Measurements from ENCODE around the gene PHLDA1.
A peak's percentile ranks its signal among the peaks of the same experiment; 100 is the strongest.

GRCh38 chr12:76037130-76038103, 5.8 kb upstream of the PHLDA1 start:
- TF ChIP-seq POLR2A (IDR thresholded peaks at IDR 0.05): no peak
- TF ChIP-seq, protein P1, sequence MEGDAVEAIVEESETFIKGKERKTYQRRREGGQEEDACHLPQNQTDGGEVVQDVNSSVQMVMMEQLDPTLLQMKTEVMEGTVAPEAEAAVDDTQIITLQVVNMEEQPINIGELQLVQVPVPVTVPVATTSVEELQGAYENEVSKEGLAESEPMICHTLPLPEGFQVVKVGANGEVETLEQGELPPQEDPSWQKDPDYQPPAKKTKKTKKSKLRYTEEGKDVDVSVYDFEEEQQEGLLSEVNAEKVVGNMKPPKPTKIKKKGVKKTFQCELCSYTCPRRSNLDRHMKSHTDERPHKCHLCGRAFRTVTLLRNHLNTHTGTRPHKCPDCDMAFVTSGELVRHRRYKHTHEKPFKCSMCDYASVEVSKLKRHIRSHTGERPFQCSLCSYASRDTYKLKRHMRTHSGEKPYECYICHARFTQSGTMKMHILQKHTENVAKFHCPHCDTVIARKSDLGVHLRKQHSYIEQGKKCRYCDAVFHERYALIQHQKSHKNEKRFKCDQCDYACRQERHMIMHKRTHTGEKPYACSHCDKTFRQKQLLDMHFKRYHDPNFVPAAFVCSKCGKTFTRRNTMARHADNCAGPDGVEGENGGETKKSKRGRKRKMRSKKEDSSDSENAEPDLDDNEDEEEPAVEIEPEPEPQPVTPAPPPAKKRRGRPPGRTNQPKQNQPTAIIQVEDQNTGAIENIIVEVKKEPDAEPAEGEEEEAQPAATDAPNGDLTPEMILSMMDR (IDR thresholded peaks at IDR 0.05 in 4 of 5, conservative IDR thresholded peaks at IDR 0.05 in 1 of 5): peak; percentile 52 to 78 (median 68)
